GM21786 (cell line): ENCODE data around the gene SDF4.

Experiments
- ATAC-seq: cut with Tn5 transposase; IDR thresholded peaks from one replicate; pipeline ENCODE4 v1.9.1; 2021; ENCODE audit not compliant: unreplicated experiment

Gene SDF4

DNA sequence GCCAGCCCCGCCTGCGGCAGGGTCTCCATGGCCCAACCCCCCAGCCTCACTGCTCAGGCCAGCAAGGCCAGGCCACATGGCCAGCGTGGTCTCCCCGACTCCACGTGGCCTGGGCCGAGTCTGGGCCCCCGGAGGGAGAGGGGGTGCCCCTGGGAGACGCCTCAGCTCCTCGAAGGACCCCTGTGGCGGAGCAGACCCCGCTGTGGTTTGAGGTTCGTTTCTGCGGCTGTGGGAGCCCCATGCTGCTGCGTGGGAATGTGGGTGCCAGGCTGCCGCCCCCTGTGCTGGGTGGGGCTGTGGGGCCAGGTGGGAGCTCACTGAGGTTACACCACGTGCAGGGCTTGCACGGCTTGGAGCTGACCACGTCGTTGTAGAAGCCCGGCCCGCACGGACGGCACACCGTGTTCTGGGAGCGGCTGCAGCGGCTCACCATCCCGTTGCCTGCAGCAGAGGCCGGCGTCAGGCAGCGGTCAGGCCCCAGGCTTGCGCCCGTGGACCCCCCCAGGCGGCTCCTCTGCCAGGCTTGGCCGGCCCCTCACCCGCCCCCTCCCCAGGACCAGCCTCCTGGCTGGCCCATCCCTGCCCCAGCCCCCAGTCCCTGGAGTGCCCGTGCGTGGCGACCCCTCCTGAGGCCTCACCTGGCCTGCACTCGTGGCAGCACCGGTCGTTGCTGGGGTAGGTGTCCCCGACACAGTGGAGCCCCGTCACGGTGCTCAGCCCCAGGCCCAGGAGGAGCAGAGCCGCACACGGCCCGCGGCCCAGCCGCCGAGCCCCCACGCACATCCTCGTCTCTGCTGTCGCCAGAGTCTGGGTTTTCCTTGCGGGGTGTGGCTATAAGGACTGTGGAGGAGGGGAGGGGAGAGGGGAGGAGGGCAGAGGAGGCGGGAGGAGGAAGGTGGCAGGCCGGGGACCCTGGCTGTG lies 18.2 kb downstream of the SDF4 start, which contains the start of gene TNFRSF4:
TSS of gene TNFRSF4 (minus strand) at position 809 of the 921 bp plus-strand sequence. CDS start at position 783, 26 bp downstream.
- no peak for ATAC-seq

DNA sequence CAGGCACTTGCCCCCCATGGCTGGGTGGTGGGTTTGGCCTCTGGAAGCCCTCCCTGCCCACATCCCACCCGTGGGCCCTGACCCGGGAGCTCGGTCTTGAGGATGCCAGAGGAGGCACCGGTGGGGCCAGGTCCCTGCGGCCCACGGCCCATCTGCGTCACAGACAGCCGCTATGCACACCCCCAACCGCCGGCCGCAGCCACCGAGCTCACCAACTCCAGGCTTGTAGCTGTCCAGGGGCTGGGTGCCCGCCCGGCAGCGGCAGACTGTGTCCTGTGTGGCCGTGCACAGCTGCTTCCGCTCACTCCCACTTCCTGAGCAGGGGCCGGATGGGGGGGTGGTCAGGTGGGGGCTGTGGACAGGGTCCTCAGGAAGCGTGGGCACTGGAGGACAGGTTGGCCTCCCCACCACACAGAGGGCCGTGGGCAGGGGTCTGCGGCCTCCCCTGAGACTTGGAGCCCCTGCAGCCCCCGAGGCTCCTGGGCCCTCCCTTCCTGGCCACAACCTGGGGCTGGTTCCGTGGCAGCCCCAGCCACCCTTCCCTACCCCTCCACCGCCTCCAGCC lies 18.9 kb downstream of the SDF4 start:
- ATAC-seq, result no peak

DNA sequence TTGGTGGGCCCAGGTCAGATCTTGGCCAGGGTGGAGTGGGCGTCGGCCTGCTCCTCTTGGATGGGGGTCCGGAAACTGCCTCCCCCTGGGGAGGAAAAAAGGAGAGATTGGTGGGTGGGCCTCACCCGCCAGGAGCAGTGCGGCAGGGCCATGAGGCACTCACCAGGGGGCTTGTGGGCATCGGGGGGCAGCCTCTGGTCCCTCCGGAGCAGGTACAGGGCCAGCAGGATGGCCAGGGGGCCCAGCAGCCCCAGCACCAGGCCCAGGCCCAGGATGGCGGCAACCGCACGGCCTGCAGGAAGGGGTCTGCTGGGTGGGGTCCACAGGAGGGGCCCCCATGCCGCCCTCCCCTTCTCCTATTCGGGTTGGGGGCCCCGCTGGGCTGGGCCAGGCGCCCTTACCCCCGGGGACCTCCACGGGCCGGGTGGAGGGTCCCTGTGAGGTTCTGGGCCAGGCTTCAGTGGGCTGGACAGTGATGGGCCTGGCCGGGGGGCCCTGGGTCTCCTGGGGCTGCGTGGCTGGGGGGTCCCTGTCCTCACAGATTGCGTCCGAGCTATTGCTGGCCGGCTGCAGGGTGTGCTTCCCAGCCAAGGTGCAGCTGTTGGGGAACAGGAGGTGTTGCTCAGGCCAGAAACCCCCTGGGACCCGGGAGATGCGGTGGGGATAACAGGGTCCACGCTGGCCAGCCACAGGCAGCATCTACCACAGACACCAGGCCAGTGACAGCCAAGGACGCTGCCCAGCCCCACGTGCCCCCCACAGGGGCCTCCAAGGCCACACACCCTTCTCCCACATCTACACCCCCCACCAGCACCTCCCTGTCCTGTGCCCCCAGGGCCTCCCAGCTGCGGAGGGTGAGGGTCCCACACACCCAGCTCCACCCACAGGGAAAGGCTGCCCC lies 20.0 kb downstream of the SDF4 start:
- no peak for ATAC-seq

DNA sequence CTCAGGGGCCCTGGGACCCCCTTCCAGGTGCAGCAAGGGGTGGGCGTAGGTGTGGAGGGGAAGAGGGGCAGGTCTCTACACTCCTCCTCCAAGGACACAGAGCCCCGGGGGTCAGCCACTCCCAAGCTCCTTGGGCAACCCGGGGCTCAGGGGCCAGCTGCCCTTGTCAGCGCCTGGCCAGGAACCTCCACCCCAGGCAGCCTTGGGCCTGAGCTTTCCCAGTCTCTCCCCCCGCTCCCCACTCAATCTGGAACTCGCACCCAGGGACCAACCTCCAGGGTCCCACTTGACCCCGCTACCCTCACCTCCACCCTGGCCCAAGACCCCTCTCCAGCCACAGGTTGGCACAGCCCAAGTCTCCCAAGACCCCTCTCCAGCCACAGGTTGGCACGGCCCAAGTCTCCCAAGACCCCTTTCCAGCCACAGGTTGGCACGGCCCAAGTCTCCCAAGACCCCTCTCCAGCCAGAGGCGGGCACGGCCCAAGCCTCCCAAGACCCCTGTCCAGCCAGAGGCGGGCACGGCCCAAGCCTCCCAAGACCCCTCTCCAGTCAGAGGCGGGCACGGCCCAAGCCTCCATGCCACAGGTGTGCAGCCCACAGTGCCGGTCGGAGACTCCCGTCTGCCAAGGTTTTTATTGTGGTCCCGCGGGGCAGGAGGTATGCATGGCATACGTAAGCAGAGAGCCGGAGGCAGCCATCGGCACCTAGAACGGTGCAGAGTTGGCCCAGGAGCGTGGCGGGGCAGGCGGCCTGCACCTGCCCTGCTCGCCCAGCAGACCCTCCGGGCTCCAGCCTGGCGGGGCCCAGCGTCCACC lies 20.9 kb downstream of the SDF4 start:
- no peak for ATAC-seq

DNA sequence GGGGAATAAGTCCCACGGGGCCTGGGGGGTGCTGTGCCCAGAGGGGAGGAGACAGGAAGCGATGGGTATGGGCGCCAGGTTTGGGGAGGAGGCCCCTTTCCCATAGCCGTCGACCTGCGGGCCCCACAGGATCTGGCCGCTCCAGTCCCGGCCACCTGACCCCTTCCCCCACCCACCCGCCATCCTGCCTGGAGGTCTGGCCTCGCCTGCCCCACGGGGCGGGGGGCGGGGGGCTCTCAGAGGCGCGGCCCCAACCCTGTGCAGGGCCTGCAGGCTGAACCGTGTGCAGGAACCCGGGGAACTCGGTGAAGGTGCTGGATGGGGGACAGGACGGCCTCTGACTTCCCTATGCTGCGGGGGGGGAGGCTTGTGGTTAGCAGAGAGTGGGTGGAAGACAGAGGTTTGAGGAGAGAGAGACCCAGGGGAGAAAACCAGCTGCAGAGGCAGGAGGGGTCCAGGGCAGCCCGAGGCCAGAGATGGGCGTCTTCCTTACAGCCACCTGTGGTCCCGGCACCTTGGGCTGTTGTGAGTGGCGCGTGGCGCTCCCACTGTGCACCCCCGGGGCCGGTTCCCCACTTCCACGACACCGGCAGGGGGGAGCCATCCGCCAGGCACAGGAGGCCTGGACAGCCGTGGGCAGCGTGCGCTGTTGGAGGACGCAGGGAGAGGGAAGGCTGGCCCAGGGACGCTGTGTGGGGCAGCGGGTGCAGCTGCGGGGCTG lies 22.9 kb downstream of the SDF4 start:
- ATAC-seq, result no peak

DNA sequence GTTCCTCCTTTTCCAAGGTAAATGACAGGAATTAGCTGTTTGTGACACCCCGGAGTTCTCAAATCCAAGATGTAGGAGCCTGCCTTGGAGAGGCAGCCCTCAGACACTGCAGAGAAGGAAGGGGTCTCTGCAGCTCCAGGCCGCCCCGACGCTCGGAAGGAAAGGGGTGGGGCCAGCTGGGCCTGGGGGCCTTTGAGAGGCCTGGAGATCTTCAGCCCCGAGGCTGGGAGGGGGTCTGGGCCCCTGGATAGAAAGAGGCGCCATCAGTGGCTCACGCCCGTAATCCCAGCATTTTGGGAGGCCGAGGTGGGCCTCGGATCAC lies 24.3 kb downstream of the SDF4 start:
- ATAC-seq, result no peak

DNA sequence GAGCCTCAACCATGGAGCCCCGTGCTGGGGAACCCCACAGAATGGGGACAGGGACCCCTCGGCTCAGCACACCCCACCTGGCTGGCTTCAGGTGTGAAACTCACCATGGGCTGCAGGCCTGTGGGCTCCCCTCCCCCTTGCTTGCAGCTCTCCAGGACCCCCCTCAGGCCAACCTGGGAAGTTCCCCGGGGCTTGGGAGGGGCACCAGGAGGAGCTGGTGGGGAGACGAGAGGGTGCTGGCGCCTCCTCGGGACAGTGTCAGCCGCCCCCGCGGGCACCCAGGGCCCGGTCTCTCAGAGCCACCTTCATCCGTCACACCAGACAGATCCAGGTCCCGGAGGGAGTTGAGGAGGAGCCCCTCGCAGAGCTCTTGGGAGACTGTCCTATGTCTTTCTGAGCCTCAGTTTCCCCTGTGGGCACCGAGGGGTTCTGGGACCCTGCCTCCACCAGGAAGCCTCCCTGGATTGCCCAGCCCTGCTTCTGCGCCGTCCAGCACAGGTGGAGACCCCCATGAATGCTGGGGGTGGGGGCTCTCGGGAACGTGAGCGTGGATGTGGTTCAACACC lies 24.8 kb downstream of the SDF4 start:
- ATAC-seq, result no peak

DNA sequence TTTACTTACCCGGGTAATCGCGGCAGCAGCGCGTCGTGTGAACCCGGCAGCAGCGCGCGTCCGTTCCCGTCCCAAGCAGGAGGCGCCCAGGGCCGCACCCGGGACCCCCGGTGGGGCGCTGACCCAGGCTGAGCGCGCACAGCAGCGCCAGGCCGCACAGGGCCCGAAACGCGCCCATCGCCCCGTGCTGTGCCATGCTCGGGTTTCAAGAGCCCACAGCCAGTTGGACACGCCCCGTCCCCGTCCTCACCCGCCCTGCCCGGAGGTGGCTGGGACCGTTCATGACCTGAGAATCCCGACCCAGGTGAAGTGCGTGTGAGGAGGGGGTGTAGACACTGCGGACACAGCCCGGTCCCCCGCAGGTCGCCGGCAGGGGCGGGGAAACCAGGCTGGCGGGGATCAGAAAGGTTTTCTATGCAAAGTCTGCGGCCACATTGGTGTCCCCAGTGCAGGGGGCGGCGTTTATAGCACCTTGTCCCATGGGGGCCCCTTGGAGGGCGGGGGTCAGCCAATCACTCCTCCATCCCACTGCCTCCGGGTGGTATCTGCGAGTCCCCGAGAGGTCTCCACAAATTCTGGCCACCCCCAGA lies 25.3 kb downstream of the SDF4 start, which contains the start of gene TNFRSF18:
TSS of gene TNFRSF18 (minus strand) at position 217 of the 590 bp plus-strand sequence. CDS start at position 196, 21 bp downstream.
- ATAC-seq, result no peak

DNA sequence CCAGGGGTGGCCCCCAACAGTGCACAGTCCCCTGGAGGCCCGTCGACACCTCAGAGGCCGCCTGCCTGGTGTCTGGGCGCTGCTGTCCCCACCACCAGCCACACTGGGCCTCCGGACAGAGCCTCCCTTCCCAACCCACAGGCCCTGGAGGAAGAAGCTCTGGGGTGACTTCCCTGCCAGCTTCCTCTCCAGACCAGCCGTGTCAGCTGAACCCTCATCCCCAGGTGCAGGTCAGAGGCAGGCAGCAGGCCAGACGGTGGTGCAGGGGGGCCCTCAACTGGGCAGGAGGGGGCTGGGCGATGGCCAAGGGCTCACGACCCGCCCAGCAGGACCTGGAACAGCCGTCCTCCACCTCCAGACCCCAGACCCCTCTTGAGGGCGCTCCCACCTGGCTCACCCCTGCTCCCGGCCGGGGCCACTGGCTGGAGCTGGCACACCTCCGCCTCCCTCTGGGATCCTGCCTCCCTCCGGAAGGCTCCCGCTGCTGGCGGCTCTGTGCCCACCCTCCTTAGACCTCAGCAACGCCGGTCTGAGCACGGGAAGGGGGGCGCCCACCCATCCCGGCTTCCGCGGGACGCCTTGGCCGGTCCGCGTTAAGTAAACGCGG lies 25.9 kb downstream of the SDF4 start:
- no peak for ATAC-seq

DNA sequence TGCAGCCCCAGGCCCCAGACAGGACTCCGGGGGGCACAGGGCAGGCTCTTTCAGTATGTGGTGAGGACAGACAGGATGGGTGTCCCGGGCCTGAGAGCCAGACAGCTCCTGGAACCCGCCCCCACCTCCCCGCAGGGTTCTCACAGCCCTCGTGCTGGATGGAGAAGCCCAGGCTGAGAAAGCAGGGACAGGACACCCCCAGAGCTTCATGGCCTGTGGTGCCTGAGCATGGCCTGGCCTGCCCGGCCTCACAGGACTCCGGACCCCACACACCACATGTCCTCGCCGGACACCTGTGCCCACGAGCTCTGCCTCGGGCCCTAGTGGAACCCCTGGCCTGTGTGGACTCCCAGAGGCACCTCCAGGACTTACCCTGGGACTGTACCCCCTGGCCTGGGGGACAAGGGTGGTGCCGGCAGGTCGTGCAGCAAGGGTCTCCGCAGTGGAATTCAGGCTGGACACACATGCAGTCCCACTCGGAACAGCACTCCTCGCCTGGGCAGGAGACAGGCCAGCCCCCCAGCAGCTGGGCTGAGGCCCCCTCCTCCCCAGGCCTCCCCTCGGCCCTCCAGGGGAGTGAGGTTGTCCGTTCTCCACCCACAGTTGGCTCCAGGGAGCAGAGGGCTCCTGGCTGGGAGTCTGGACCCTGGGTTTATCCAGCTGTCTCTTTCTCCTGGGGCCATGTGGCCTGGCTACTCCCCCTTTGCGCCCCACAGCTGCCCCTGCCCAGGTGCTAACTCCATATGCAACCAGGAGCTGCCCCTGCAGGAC lies 26.6 kb downstream of the SDF4 start:
- no peak for ATAC-seq

DNA sequence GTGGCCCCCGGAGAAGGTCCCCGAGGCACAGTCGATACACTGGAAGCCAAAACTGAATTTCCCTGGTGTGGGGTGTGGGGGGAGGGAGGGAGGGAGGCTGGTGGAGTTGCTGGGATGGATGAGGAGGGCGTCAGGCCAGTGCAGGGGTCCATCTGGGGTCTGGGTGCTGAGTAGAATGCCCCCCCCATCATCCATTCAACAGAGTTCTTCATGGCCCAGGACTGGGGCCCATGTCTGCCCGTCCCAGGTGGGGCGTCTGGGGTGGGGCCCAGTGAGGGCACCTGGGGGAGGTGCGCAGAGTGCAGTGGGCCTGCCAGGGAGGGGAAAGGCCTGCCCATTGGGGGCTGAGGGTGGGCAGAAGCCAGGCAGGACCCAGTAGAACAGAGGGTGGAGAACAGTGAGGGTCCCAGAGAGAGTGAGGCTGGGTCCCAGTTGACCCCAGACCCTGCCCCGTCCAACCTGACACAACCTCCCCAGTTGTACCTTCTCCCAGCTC lies 27.3 kb downstream of the SDF4 start:
- ATAC-seq, result no peak

DNA sequence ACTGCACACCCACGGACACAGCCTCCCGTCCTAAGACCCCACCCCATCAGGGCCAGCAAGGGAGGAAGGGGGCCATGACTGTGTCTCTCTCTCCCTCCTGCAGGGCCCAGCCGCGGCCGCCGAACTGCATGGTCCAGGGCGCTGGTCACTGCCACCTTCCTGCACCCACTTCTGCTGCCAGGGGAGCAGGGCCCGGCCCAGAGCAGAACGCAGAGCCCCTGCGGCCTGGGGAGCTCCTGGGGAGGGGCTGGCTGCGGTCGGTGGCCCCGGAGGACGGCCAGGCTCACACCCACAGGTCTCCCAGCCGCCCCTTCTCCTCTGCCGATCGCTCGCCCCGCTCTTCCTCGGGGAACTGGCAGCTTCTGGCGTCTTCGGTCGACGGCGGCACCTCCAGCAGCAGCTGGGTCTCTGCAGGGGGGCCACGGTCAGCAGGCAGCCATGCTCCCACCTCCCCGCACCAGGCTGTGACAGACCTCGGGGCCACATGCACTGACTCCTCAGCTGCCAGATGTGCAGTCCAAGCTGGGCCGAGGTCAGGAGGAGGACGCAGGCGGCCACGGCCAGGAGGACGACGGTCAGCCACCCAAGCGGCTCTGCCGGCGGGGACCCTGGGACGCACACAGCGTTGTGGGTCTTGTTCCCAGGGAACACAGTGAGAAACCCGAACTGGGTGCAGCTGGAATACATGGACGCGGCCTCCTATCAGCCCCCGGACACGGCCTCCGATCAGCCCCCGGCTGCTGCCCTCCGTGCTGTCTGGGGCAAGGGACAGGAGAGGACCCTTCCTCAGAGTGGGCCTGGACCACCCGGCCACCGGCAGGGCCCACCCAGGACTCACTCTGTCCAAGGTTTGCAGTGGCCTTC lies 28.0 kb downstream of the SDF4 start:
- no peak for ATAC-seq

DNA sequence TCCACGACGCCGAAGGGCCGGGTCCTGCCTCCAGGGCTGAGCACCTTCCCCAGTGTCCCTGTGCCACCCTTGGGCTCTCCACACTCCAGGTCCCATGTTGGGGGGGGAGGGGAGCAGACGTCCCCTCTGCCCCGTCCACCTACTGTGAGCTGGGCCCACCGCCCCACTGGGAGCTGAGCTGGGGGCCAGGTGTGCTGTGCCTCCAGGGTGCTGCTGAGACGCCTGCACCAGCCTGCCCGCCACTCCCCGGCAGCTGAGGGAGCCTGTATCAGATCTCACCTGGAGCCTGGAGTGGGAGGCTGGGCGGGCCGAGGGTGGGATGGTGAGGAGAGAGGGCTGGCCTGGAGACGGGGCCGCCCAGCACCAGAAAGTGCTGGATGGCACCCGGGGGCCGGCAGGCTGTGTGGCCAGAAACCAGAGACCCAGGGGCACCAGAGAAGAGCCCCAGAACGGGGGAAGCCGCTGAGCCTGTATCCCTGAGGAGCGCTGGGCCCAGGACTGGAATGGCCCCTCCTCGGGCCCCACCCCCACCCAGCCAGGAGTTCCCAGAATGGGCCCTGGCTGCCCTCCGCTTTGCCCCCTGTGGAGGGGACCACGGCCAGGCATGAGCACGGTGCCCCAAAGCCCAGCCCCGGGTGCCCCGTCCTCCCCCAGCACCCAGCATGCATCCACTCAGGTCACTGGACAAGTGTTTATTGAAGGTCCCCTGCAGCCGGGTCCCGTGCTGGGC lies 28.8 kb downstream of the SDF4 start:
- no peak for ATAC-seq

DNA sequence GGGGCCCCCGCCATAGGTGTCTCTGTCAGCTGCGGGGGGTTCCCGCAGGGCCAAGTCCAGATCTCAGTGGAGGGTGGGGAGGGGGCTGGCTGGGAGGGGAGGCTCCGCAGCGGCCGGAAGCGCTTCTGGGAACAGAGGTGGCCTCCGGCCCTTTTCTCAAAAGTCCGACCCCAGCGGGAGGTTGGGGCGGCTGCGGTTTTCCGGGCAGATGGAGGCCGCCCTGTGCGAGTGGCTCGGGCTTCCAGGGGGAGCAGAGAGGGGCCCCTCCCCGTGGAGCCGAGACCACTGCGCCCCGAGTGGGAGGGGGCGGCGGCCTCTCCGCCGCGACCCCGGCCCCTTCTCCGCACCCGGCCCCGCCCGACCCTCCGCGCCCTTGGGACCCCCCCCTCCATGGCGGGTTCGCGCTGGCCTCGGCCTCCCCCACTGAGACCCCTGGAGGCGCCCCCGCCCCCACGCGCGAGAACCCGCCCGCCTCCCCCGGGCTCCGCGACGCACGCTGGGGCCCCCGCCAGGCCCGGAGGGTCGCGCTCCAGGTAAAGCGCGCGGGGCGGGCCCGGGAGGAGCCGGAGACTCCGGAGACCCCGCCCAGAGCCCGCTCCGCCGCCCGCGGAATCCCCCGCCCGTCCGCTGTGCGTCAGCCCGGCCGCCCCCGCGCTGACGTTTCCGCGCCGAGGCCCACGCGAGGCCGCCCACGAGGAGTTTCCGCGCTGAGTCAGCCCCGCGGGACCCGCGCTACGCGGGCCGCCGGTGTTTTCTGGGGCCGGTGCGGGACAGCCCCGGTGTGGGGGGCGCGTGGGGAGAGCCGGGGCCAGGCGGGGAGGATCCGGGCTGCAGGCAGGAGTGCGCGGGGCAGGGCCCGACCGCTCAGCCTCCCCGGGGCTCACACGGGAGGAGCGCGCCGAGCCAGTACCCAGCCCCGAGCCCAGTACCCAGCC lies 30.7 kb downstream of the SDF4 start:
- ATAC-seq, result no peak
